Suprapubic skin (tissue), 4 donors: ENCODE data around the gene LRRFIP1.

Experiments used
- POLR2A ChIP-seq, 2 donors: fragments of 450-650 bp; IDR thresholded peaks; one replicate each; pipeline ENCODE4 v1.6.1; 2017; ENCODE audit warnings: antibody characterized with exemption in 2 of 2, mild to moderate bottlenecking in 2 of 2, moderate library complexity in 2 of 2
- POLR2AphosphoS5 ChIP-seq, 3 donors: sonication (generic); formaldehyde crosslinking; IDR thresholded peaks; one replicate each; pipeline ENCODE4 v1.6.1; 2017; ENCODE audit warnings: antibody characterized with exemption in 3 of 3
- TF ChIP-seq, protein P1 (sequence below), 2 donors: fragments of 200-600 bp in 1 of 2; fragments of 450-650 bp in 1 of 2; sonication (generic) in 1 of 2; IDR thresholded peaks; one replicate each; pipeline ENCODE4 v1.5.1; 2016 to 2019; ENCODE audit warnings: antibody characterized with exemption in 2 of 2, mild to moderate bottlenecking in 1 of 2, moderate library complexity in 1 of 2

DNA sequence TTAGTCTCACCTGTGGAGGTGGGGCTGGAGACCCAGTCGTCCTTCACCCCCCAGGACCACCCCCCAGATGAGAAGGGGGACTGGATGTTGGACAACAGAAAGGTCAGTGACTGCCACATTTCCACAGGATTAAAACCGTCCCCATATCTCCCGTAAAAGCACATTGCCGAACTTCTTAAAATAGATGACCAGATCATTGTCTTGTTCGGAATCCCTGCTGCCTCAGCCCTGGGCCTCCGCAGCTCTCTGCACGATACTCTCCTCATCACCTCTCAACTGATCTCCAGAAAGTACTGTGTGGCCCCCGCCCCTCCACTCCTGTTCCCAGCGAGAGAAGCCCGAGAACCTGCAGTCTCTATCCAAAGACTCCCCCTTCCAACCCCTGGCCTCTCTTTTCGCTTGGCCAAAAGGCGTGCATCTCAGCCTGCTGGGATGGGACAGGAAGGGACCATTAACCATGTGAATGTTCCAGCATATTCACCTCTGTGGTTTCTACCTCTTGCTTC lies 13.2 kb downstream of the LRRFIP1 start:
- TF ChIP-seq, protein P1, sequence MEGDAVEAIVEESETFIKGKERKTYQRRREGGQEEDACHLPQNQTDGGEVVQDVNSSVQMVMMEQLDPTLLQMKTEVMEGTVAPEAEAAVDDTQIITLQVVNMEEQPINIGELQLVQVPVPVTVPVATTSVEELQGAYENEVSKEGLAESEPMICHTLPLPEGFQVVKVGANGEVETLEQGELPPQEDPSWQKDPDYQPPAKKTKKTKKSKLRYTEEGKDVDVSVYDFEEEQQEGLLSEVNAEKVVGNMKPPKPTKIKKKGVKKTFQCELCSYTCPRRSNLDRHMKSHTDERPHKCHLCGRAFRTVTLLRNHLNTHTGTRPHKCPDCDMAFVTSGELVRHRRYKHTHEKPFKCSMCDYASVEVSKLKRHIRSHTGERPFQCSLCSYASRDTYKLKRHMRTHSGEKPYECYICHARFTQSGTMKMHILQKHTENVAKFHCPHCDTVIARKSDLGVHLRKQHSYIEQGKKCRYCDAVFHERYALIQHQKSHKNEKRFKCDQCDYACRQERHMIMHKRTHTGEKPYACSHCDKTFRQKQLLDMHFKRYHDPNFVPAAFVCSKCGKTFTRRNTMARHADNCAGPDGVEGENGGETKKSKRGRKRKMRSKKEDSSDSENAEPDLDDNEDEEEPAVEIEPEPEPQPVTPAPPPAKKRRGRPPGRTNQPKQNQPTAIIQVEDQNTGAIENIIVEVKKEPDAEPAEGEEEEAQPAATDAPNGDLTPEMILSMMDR (IDR thresholded peaks at IDR 0.05) = no peak
- TF ChIP-seq POLR2AphosphoS5 (IDR thresholded peaks at IDR 0.05) (no peak), POLR2A (IDR thresholded peaks at IDR 0.05) (no peak)
